Thoracic aorta (tissue), 2 donors: ENCODE results near the gene ZNF92. TPM values are rescaled to one million over a fixed set of nuclear protein-coding genes. Genes with fewer than 3 reads are reported as not detected.

ENCODE experiments used
- ATAC-seq: fragments of 150-250 bp; one replicate; pipeline ENCODE4 v1.8.0; 2017; ENCODE audit warnings: low read depth; ENCODE audit not compliant: insufficient number of reproducible peaks, low FRiP score
- DNase-seq: peaks from one replicate; pipeline ENCODE4 v3.0.0-alpha.2; 2020; ENCODE audit warnings: low spot score
- H3K27ac ChIP-seq, 2 donors: fragments of 200-600 bp; sonication (generic); 1 replicate in 1 of 2; 2 replicates in 1 of 2; pipeline ENCODE4 v1.5.1; 2016; ENCODE audit warnings: mild to moderate bottlenecking in 2 of 2, moderate library complexity in 2 of 2
- H3K27me3 ChIP-seq: fragments of 200-600 bp; sonication (generic); replicated peaks from 2 replicates; pipeline ENCODE4 v1.6.0; 2016; ENCODE audit warnings: mild to moderate bottlenecking; ENCODE audit not compliant: insufficient read depth
- H3K36me3 ChIP-seq: fragments of 200-600 bp; sonication (generic); one replicate; pipeline ENCODE4 v1.5.1; 2016
- H3K4me1 ChIP-seq, 2 donors: fragments of 200-600 bp; sonication (generic); 1 replicate in 1 of 2; 2 replicates in 1 of 2; pipeline versions ENCODE4 v1.5.1 to v1.6.0; 2016; ENCODE audit warnings: low read depth in 2 of 2, mild to moderate bottlenecking in 1 of 2; ENCODE audit not compliant: control insufficient read depth in 1 of 2
- H3K4me3 ChIP-seq: fragments of 200-600 bp; sonication (generic); 2 replicates; pipeline ENCODE4 v1.5.1; 2016; ENCODE audit warnings: mild to moderate bottlenecking
- H3K9me3 ChIP-seq: fragments of 200-600 bp; sonication (generic); 2 replicates; pipeline ENCODE4 v1.5.1; 2016
- total RNA-seq, 2 donors: library from RNA; depleted of rRNA; stranded (reverse); fragments of >200 nt; gene quantifications; one replicate each; pipeline versions ENCODE4 v1.1.0 to v1.2.3, GENCODE V29; 2016
- TF ChIP-seq, protein P1 (sequence below): fragments of 200-600 bp; sonication (generic); IDR thresholded peaks from one replicate; pipeline ENCODE4 v1.5.1; 2019; ENCODE audit warnings: antibody characterized with exemption

ZNF92 gene
- total RNA-seq, 2 donors from 2014 or later, result 3.1 to 4.1 TPM

DNA sequence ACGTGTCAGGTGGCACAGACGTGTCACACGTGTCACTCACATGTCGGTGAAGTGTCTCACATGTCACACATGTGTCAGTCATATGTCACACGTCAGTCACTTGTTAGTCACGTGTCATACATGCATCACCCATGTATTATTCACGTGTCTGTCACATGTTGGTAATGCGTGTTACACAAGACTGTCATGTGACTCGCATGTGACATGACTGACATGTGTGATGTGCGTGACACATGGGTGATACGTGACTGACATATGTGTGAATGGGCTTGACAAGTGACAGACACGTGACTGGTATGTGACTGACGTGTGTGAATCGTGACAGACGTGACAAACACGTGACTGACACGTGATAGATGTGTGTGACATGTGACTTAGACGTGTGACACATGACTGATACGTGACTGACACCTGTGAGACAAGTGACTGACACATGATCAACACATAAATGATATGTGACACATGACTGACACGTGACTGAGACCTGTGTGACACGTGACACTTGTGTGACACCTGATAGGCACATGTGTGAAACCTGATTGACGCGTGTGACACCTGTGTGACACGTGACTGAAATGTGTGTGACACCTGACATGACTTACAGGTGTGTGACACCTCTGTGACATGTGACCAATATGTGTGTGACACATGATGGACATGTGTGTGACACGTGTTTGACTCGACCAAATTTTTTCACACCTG, 56.1 kb downstream of the ZNF92 start:
- H3K4me3 ChIP-seq, result no peak overlapping the region
- no peak for DNase-seq
- no peak for ATAC-seq
- H3K9me3 ChIP-seq, result no peaks in the 10 kb centered on the region
- H3K27ac ChIP-seq, result no peak overlapping the region
- H3K4me1 ChIP-seq, result no peaks in the 10 kb centered on the region
- H3K36me3 ChIP-seq, result no peaks in the 10 kb centered on the region
- H3K27me3 ChIP-seq, result no peaks in the 10 kb centered on the region
- TF ChIP-seq, protein P1, sequence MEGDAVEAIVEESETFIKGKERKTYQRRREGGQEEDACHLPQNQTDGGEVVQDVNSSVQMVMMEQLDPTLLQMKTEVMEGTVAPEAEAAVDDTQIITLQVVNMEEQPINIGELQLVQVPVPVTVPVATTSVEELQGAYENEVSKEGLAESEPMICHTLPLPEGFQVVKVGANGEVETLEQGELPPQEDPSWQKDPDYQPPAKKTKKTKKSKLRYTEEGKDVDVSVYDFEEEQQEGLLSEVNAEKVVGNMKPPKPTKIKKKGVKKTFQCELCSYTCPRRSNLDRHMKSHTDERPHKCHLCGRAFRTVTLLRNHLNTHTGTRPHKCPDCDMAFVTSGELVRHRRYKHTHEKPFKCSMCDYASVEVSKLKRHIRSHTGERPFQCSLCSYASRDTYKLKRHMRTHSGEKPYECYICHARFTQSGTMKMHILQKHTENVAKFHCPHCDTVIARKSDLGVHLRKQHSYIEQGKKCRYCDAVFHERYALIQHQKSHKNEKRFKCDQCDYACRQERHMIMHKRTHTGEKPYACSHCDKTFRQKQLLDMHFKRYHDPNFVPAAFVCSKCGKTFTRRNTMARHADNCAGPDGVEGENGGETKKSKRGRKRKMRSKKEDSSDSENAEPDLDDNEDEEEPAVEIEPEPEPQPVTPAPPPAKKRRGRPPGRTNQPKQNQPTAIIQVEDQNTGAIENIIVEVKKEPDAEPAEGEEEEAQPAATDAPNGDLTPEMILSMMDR, result no peak

DNA sequence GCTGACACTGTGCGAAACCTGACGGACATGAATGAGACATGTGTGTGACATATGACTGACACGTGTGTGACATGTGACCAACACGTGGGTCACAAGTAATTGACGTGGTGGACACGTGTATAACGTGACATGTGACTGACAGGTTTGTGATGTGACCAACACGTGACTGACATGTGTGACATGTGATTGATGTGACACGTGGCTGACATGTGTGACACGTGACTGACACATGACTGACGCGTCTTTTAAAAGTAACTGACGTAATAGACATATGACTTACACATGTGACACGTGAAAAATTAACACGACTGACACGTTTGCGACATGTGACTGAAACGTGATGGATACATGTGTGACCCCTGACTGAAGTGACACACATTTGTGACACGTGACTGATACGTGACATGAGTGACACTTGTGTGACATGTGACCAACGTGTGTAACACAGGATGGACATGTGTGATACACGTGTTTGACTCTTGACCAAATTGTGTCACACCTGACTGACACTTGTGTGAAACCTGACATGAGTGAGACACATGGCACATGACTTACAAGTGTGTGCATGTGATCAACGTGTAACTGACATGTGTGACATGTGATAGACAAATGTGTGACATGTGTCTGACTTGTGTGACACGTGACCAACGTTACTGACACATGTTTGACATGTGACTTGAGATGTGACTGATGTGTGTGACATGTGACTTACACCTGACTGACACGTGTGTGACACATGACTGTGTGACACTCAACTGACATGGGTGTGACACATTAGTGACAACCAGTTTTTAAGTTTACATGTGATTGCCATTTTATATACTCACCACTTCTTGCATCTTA, 56.9 kb downstream of the ZNF92 start:
- Histone ChIP-seq H3K36me3 (no peaks in the 10 kb centered on the region), H3K4me1 (no peaks in the 10 kb centered on the region), H3K27me3 (no peaks in the 10 kb centered on the region), H3K27ac (no peak overlapping the region), H3K9me3 (no peaks in the 10 kb centered on the region), H3K4me3 (no peak overlapping the region)
- no peak for ATAC-seq
- TF ChIP-seq, protein P1, result no peak
- DNase-seq, result no peak

DNA sequence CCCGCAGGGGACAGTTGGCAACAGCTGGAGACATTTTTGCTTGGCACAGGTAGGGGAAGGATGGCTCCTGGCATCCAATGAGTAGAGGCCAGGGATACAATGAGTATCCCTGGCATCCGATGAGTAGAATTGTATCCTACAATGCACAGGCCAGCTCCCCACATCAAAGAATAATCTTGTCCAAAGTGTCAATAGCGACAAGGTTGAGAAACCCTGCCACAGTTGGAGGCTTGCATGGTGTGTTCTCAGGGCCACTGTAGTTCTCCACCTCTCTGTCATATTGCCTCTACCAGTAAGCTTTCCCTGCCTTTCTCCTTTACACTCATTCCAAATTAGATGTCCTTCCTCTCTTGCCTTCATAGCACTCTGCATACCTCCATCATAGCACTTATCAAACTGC, 60.7 kb downstream of the ZNF92 start:
- Histone ChIP-seq H3K27me3 (no peaks in the 10 kb centered on the region), H3K27ac (no peak overlapping the region), H3K4me3 (no peak overlapping the region), H3K9me3 (no peaks in the 10 kb centered on the region), H3K36me3 (no peaks in the 10 kb centered on the region), H3K4me1 (no peaks in the 10 kb centered on the region)
- DNase-seq, result no peak
- TF ChIP-seq, protein P1, result no peak
- ATAC-seq, result no peak

DNA sequence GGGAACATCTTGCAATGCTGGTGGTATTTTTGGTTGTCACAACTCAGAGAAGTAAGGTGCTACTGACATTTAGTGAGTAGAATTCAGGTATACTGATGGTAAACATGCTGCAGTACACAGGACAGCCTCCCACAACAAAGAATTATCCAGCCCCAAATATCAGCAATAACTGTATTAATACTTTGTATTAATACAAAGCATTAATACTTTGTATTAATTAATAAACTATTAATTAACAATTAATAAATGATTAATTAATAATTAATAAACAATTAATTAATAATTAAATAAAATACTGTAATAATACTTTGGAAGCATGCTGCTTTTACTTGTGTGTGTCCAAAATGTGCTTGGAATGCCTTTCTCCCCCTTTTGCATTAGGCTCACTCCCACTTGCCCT, 62.5 kb downstream of the ZNF92 start:
- Histone ChIP-seq H3K27me3 (no peaks in the 10 kb centered on the region), H3K36me3 (no peaks in the 10 kb centered on the region), H3K4me1 (no peaks in the 10 kb centered on the region), H3K4me3 (no peak overlapping the region), H3K9me3 (no peaks in the 10 kb centered on the region), H3K27ac (no peak overlapping the region)
- DNase-seq (no peak), ATAC-seq (no peak)
- TF ChIP-seq, protein P1, result no peak

DNA sequence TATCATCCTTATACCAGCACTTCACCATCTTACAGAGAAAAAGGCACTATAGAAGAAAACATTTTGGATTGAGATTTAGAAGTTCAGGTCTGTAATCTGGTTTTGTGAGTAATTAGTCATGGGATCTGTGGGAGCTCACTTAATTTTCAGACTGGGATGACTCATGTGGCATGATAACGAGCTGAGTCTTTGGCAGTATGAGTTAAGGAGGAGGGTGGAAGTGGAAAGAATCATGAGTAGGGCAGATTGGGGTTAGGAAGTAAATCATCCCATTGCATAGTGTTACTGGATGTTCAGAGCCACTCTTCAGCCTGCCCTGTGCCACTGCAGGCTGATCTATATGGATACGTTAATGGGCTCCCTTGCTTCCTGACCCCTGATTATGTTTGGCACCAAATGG, 64.9 kb downstream of the ZNF92 start:
- Histone ChIP-seq H3K4me3 (no peak overlapping the region), H3K4me1 (no peaks in the 10 kb centered on the region), H3K9me3 (no peaks in the 10 kb centered on the region), H3K36me3 (no peaks in the 10 kb centered on the region), H3K27ac (no peak overlapping the region), H3K27me3 (no peaks in the 10 kb centered on the region)
- DNase-seq (no peak), ATAC-seq (no peak)
- TF ChIP-seq, protein P1, result no peak
